Thoracic aorta (tissue), 2 donors: ENCODE data around the gene NCKAP5. TPM values are rescaled to one million over a fixed set of nuclear protein-coding genes. Genes with fewer than 3 reads are reported as not detected.

Source experiments
- ATAC-seq: fragments of 150-250 bp; one replicate; pipeline ENCODE4 v1.8.0; 2017; ENCODE audit warnings: low read depth; ENCODE audit not compliant: insufficient number of reproducible peaks, low FRiP score
- DNase-seq: peaks from one replicate; pipeline ENCODE4 v3.0.0-alpha.2; 2020; ENCODE audit warnings: low spot score
- H3K27ac ChIP-seq, 2 donors: fragments of 200-600 bp; sonication (generic); 1 replicate in 1 of 2; 2 replicates in 1 of 2; pipeline ENCODE4 v1.5.1; 2016; ENCODE audit warnings: mild to moderate bottlenecking in 2 of 2, moderate library complexity in 2 of 2
- H3K27me3 ChIP-seq: fragments of 200-600 bp; sonication (generic); replicated peaks from 2 replicates; pipeline ENCODE4 v1.6.0; 2016; ENCODE audit warnings: mild to moderate bottlenecking; ENCODE audit not compliant: insufficient read depth
- H3K36me3 ChIP-seq: fragments of 200-600 bp; sonication (generic); one replicate; pipeline ENCODE4 v1.5.1; 2016
- H3K4me1 ChIP-seq, 2 donors: fragments of 200-600 bp; sonication (generic); 1 replicate in 1 of 2; 2 replicates in 1 of 2; pipeline versions ENCODE4 v1.5.1 to v1.6.0; 2016; ENCODE audit warnings: low read depth in 2 of 2, mild to moderate bottlenecking in 1 of 2; ENCODE audit not compliant: control insufficient read depth in 1 of 2
- H3K4me3 ChIP-seq: fragments of 200-600 bp; sonication (generic); 2 replicates; pipeline ENCODE4 v1.5.1; 2016; ENCODE audit warnings: mild to moderate bottlenecking
- H3K9me3 ChIP-seq: fragments of 200-600 bp; sonication (generic); 2 replicates; pipeline ENCODE4 v1.5.1; 2016
- total RNA-seq, 2 donors: library from RNA; depleted of rRNA; stranded (reverse); fragments of >200 nt; gene quantifications; one replicate each; pipeline versions ENCODE4 v1.1.0 to v1.2.3, GENCODE V29; 2016
- TF ChIP-seq, protein P1 (sequence below): fragments of 200-600 bp; sonication (generic); IDR thresholded peaks from one replicate; pipeline ENCODE4 v1.5.1; 2019; ENCODE audit warnings: antibody characterized with exemption

The NCKAP5 gene
- total RNA-seq, 2 donors from 2014 or later, result 1.2 to 1.9 TPM

DNA sequence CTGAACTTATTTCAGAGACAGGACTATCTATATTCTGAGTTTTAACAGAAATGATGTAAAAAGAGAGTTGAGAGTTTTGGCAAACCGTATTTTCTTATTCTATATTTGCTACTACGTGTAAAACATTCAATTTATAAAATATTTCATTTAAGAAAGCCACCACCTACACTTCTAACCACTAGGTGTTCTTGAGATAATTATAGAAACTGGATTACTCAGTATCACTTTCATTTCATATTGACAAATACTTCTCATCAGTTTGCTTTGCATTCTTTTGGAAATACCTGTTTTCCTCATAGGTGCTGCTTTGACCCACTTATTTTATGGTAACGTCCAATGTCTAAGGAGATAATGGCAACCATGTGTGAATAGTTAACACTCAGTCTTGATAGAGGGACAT is 794.9 kb downstream of the NCKAP5 start:
- DNase-seq, result no peak
- H3K4me1 ChIP-seq, result no peaks in the 10 kb centered on the region
- no peaks in the 10 kb centered on the region for H3K36me3 ChIP-seq
- no peak overlapping the region for H3K27ac ChIP-seq
- H3K27me3 ChIP-seq, result no peaks in the 10 kb centered on the region
- no peaks in the 10 kb centered on the region for H3K9me3 ChIP-seq
- TF ChIP-seq, protein P1, sequence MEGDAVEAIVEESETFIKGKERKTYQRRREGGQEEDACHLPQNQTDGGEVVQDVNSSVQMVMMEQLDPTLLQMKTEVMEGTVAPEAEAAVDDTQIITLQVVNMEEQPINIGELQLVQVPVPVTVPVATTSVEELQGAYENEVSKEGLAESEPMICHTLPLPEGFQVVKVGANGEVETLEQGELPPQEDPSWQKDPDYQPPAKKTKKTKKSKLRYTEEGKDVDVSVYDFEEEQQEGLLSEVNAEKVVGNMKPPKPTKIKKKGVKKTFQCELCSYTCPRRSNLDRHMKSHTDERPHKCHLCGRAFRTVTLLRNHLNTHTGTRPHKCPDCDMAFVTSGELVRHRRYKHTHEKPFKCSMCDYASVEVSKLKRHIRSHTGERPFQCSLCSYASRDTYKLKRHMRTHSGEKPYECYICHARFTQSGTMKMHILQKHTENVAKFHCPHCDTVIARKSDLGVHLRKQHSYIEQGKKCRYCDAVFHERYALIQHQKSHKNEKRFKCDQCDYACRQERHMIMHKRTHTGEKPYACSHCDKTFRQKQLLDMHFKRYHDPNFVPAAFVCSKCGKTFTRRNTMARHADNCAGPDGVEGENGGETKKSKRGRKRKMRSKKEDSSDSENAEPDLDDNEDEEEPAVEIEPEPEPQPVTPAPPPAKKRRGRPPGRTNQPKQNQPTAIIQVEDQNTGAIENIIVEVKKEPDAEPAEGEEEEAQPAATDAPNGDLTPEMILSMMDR, result no peak
- no peak for ATAC-seq
- H3K4me3 ChIP-seq, result no peak overlapping the region

DNA sequence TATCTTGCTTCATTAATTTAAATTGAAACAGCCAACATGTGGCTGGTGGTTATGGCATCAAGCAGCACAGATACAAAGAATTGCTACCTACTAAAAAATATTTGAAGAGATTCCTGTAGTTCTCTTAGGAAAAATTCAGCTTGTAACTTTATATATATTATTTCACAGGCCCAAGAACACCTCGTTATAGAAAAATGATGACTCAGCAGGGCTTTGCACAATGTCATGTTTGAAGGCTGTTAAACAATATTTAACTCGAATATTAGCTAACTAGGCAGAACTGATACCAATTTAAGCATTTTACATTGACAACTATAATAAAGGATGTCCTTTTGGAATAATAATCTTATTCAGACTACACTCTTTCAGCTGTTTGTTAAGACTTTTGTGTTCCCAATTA is 795.9 kb downstream of the NCKAP5 start:
- Histone ChIP-seq H3K27ac (no peak overlapping the region), H3K9me3 (no peaks in the 10 kb centered on the region), H3K27me3 (no peaks in the 10 kb centered on the region), H3K36me3 (no peaks in the 10 kb centered on the region), H3K4me1 (no peaks in the 10 kb centered on the region), H3K4me3 (no peak overlapping the region)
- ATAC-seq (no peak), DNase-seq (no peak)
- TF ChIP-seq, protein P1, result no peak

DNA sequence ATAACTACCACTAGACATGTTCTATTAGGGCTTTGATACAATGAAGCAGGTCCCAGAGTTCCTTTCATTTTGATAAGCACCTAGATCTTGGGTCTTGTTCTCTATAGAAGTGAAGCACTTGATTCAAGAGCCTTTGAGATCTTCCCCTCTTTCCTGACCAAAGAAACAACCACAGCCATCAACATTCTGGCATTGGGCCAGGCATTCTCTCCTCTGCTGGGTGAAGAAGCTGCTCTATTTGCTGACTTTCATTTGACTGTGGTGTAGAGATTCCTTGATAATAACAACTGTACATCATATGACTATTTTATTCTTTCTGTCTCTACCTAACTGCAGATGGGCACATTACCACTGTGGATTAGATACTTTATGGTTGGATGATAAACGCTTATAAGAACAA is 801.7 kb downstream of the NCKAP5 start:
- no peak for ATAC-seq

DNA sequence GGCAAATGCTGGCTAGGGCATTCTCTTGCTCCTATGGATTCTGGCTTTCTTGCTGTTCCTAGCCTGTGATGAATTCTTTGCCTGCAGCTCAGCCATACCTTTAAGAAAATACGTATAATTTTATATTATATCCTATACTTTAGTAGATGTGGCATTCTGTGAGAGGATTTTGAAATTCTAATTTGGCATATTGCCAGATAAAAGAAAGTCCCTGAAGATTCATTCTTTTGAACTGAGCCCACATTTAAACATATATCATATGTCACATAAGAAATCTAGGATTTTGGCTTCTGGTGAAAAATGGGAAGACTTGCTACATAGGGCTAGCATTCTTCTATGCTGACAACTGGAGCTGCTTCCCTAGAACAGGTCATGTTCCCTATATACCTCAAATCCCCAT is 806.8 kb downstream of the NCKAP5 start:
- no peaks in the 10 kb centered on the region for H3K9me3 ChIP-seq
- H3K27me3 ChIP-seq, result no peaks in the 10 kb centered on the region
- ATAC-seq, result no peak
- H3K4me3 ChIP-seq, result no peak overlapping the region
- no peaks in the 10 kb centered on the region for H3K36me3 ChIP-seq
- TF ChIP-seq, protein P1, result no peak
- DNase-seq, result no peak
- H3K27ac ChIP-seq, result no peak overlapping the region
- H3K4me1 ChIP-seq, result no peaks in the 10 kb centered on the region

More for the DNA sequence above, 801.7 kb downstream of the NCKAP5 start:
- Histone ChIP-seq H3K9me3 (no peaks in the 10 kb centered on the region), H3K27ac (no peak overlapping the region), H3K36me3 (no peaks in the 10 kb centered on the region), H3K4me1 (no peaks in the 10 kb centered on the region), H3K4me3 (no peak overlapping the region), H3K27me3 (no peaks in the 10 kb centered on the region)
- no peak for DNase-seq
- TF ChIP-seq, protein P1, result no peak

DNA sequence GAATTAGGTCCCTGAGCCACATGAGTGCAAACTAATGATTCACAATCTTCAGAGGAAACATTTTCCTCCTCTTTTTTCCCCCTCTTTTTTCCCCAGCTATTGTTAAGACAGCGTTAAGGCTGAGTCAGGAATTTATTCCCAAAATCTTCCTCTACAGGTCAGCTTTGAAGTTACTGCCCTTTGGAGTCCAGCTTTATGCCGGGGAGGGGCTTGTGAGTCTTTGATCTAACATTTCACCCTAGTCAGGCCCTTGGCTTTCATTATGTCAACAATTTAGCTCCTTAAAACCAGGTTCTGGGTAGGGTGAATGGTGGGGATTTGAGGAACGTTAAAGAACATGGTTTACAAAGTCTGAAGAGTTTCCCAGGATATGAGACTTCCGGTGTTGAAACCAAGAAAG is 807.3 kb downstream of the NCKAP5 start:
- no peak for DNase-seq
- no peak for ATAC-seq
- H3K4me1 ChIP-seq, result no peaks in the 10 kb centered on the region
- no peaks in the 10 kb centered on the region for H3K36me3 ChIP-seq
- no peaks in the 10 kb centered on the region for H3K27me3 ChIP-seq
- TF ChIP-seq, protein P1, result no peak
- H3K27ac ChIP-seq, result no peak overlapping the region
- no peaks in the 10 kb centered on the region for H3K9me3 ChIP-seq
- no peak overlapping the region for H3K4me3 ChIP-seq
